Esophagus muscularis mucosa (tissue), 4 donors: Measurements from ENCODE around the gene AGAP3.

Source experiments
- CTCF ChIP-seq, 3 experiments: fragments of 200-600 bp in 2 of 3; fragments of 450-650 bp in 1 of 3; sonication (generic) in 2 of 3; IDR thresholded peaks; one replicate each; pipeline ENCODE4 v1.5.1; 2017 to 2019; ENCODE audit warnings: antibody characterized with exemption in 3 of 3, mild to moderate bottlenecking in 2 of 3, moderate library complexity in 1 of 3
- EP300 ChIP-seq: sonication (generic); formaldehyde crosslinking; IDR thresholded peaks from one replicate; pipeline ENCODE4 v1.6.1; 2017; ENCODE audit warnings: antibody characterized with exemption
- POLR2A ChIP-seq: fragments of 450-650 bp; IDR thresholded peaks from one replicate; pipeline ENCODE4 v1.6.1; 2017; ENCODE audit warnings: antibody characterized with exemption, moderate library complexity, mild to moderate bottlenecking, low read depth

- TF ChIP-seq CTCF (IDR thresholded peaks at IDR 0.05) (no peak), POLR2A (no peak), EP300 (no peak)
Observed at GRCh38 chr7:151091988-151092387, 5.7 kb downstream of the AGAP3 start.
